ENCODE measurements around the gene FHIT. TPM values are rescaled to one million over a fixed set of nuclear protein-coding genes. Genes with fewer than 3 reads are reported as not detected.

FHIT gene
- total RNA-seq, 4 donors from 2014 or later, result 5.0 to 15.3 (median 8.3) TPM

GRCh38 chr3:60703956-60704736, 547.1 kb downstream of the FHIT start:
- no peak for TF ChIP-seq CTCF (IDR thresholded peaks at IDR 0.05)
- no peak for TF ChIP-seq POLR2A (IDR thresholded peaks at IDR 0.05)
- H3K4me3 ChIP-seq (ENCODE audit: low read depth, poor library complexity, severe bottlenecking), result no peak overlapping the region
- 63 to 67% methylated on average over 3 of the region's 3 CpGs for WGBS, 2 donors
- intact Hi-C loops (cut with DNase I; ENCODE audit: low total_unique reads), result no loop called here
- no peak for DNase-seq (ENCODE audit: low spot score in 2 of 2)

- DNase-seq (ENCODE audit: low spot score in 2 of 2), result no peak
- no peak overlapping the region for H3K4me3 ChIP-seq (ENCODE audit: low read depth, poor library complexity, severe bottlenecking)
- WGBS, 2 donors, result 85 to 90% methylated on average over 3 of the region's 3 CpGs
- intact Hi-C loops (cut with DNase I; ENCODE audit: low total_unique reads), result no loop called here
- no peak for TF ChIP-seq POLR2A (IDR thresholded peaks at IDR 0.05)
- TF ChIP-seq CTCF (IDR thresholded peaks at IDR 0.05), result no peak
Observed at GRCh38 chr3:60703008-60703407, 548.2 kb downstream of the FHIT start.

- TF ChIP-seq CTCF (IDR thresholded peaks at IDR 0.05), result no peak
- no peak for TF ChIP-seq POLR2A (IDR thresholded peaks at IDR 0.05)
- no peak for DNase-seq (ENCODE audit: low spot score in 2 of 2)
- intact Hi-C loops (cut with DNase I; ENCODE audit: low total_unique reads), result no loop called here
- H3K4me3 ChIP-seq (ENCODE audit: low read depth, poor library complexity, severe bottlenecking), result no peak overlapping the region
- WGBS, 2 donors, result 55 to 61% methylated on average over 3 of the region's 3 CpGs
Observed at GRCh38 chr3:60698117-60698516, 553.1 kb downstream of the FHIT start.

GRCh38 chr3:60697132-60697531, 554.1 kb downstream of the FHIT start:
- DNase-seq (ENCODE audit: low spot score in 2 of 2), result no peak
- no peak overlapping the region for H3K4me3 ChIP-seq (ENCODE audit: low read depth, poor library complexity, severe bottlenecking)
- intact Hi-C loops (cut with DNase I; ENCODE audit: low total_unique reads), result no loop called here
- TF ChIP-seq POLR2A (IDR thresholded peaks at IDR 0.05), result no peak
- no peak for TF ChIP-seq CTCF (IDR thresholded peaks at IDR 0.05)

GRCh38 chr3:60696428-60697125, 554.7 kb downstream of the FHIT start:
- no peak for TF ChIP-seq CTCF (IDR thresholded peaks at IDR 0.05)
- no peak for TF ChIP-seq POLR2A (IDR thresholded peaks at IDR 0.05)
- no peak overlapping the region for H3K4me3 ChIP-seq (ENCODE audit: low read depth, poor library complexity, severe bottlenecking)
- no peak for DNase-seq (ENCODE audit: low spot score in 2 of 2)
- intact Hi-C loops (cut with DNase I; ENCODE audit: low total_unique reads), result no loop called here
- 62 to 73% methylated on average over 5 of the region's 5 CpGs for WGBS, 2 donors
